ENCODE results near the gene GADL1.

DNA sequence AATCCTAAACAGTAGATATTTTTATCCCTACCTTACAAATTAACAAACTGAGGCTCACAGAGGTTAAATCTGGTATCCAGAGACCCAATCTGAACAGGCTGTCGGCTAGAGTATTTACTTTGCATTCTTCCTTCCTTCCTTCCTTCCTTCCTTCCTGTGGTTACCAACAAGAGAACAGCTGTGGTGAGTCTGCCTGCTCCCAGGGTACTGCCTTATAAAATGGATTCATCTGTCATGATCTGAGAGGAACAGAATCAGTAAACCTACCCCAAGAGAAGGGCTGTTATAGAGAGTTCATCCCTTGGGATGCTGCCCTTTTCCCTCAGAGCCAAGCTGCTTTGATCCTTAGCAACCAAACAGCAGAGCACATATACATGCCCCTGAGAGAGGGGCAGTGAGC, 3.6 kb downstream of the GADL1 start:
- TF ChIP-seq SIN3A (IDR thresholded peaks at IDR 0.05; ENCODE audit: borderline replicate concordance, insufficient read depth, low read length) (no peak), POLR2AphosphoS5 (IDR thresholded peaks at IDR 0.05; ENCODE audit: low read depth, low read length) (no peak), TAF1 (IDR thresholded peaks at IDR 0.05; ENCODE audit: borderline replicate concordance, insufficient read depth, low read length) (no peak), REST (IDR thresholded peaks at IDR 0.05; ENCODE audit: insufficient read depth in 1 of 2, low read depth in 2 of 2, low read length in 2 of 2) (no peak), FOXP2 (optimal IDR thresholded peaks at IDR 0.05; ENCODE audit: borderline replicate concordance, extremely low read depth, extremely low read length, insufficient read depth) (no peak)

All from PFSK-1 (cell line).